SK-N-SH (cell line): ENCODE data around the gene PRKN.

Experiments used
- CTCF ChIP-seq: fragments of 200-600 bp; sonication (generic); IDR thresholded peaks from 2 replicates; pipeline ENCODE4 v1.6.1; 2017; ENCODE audit warnings: antibody characterized with exemption, mild to moderate bottlenecking, moderate library complexity
- TCF12 ChIP-seq: IDR thresholded peaks from 2 replicates; pipeline ENCODE4 v1.4.0; 2012

GRCh38 chr6:161684731-161685475, 1042.7 kb downstream of the PRKN start:
- TF ChIP-seq TCF12 (no peak), CTCF (no peak)
